Neural crest cell (in vitro differentiated cells): ENCODE data around the gene COL9A1. TPM values are rescaled to one million over a fixed set of nuclear protein-coding genes. Genes with fewer than 3 reads are reported as not detected.

Experiments used
- DNase-seq: peaks from one replicate; pipeline ENCODE4 v3.0.0; 2021; ENCODE audit warnings: low read depth, mixed read lengths, low spot score
- H3K27ac Mint-ChIP-seq: one replicate; pipeline ENCODE4 v1.8.0; 2021; ENCODE audit warnings: mild to moderate bottlenecking, mixed read lengths; ENCODE audit not compliant: unreplicated experiment
- H3K27me3 Mint-ChIP-seq: 2 replicates; pipeline ENCODE4 v1.8.0; 2021; ENCODE audit warnings: low read depth, mild to moderate bottlenecking, mixed read lengths
- H3K36me3 Mint-ChIP-seq: 2 replicates; pipeline ENCODE4 v1.8.0; 2021; ENCODE audit warnings: low read depth, mild to moderate bottlenecking, mixed read lengths
- H3K4me1 Mint-ChIP-seq: 2 replicates; pipeline ENCODE4 v1.8.0; 2021; ENCODE audit warnings: mixed read lengths
- H3K4me3 Mint-ChIP-seq: one replicate; pipeline ENCODE4 v1.8.0; 2021; ENCODE audit warnings: mild to moderate bottlenecking, mixed read lengths
- H3K9me3 Mint-ChIP-seq: 2 replicates; pipeline ENCODE4 v1.8.0; 2021; ENCODE audit warnings: mixed read lengths
- CTCF ChIP-seq: fragments of 200-600 bp; sonication (generic); conservative IDR thresholded peaks from 2 replicates; pipeline ENCODE4 v1.5.0; 2021; ENCODE audit warnings: antibody characterized with exemption, mild to moderate bottlenecking
- total RNA-seq: library from RNA; stranded (reverse); gene quantifications from 2 replicates; pipeline ENCODE4 v1.2.1, GENCODE V29; 2021

The COL9A1 gene
- total RNA-seq, 1 donor from 2014 or later, result 30.8 TPM

- DNase-seq, result no peak
- Mint-ChIP-seq H3K27ac (no peak overlapping the region), H3K9me3 (no peaks in the 10 kb centered on the region), H3K4me3 (no peak overlapping the region), H3K27me3 (peaks cover 4% of the 10 kb centered on the region), H3K4me1 (peaks cover 12% of the 10 kb centered on the region), H3K36me3 (no peaks in the 10 kb centered on the region)
- TF ChIP-seq CTCF, result no peak
Observed at GRCh38 chr6:70307008-70307407, 4.1 kb upstream of the COL9A1 start.

- peaks cover 7% of the 10 kb centered on the region for H3K27me3 Mint-ChIP-seq
- H3K4me1 Mint-ChIP-seq, result peaks cover 12% of the 10 kb centered on the region
- DNase-seq, result no peak
- no peak overlapping the region for H3K4me3 Mint-ChIP-seq
- no peaks in the 10 kb centered on the region for H3K36me3 Mint-ChIP-seq
- H3K9me3 Mint-ChIP-seq, result no peaks in the 10 kb centered on the region
- TF ChIP-seq CTCF, result no peak
- no peak overlapping the region for H3K27ac Mint-ChIP-seq
Observed at GRCh38 chr6:70304616-70305015, 1.7 kb upstream of the COL9A1 start.

- no peak for TF ChIP-seq CTCF
- H3K4me1 Mint-ChIP-seq, result peaks cover 8% of the 10 kb centered on the region
- peaks cover 19% of the 10 kb centered on the region for H3K27me3 Mint-ChIP-seq
- no peak overlapping the region for H3K27ac Mint-ChIP-seq
- DNase-seq, result no peak
- H3K4me3 Mint-ChIP-seq, result no peak overlapping the region
- H3K36me3 Mint-ChIP-seq, result no peaks in the 10 kb centered on the region
- no peaks in the 10 kb centered on the region for H3K9me3 Mint-ChIP-seq
Observed at GRCh38 chr6:70299456-70299855, 3.4 kb downstream of the COL9A1 start.

- Mint-ChIP-seq H3K4me1 (peaks cover 4% of the 10 kb centered on the region), H3K36me3 (no peaks in the 10 kb centered on the region), H3K27ac (no peak overlapping the region), H3K9me3 (no peaks in the 10 kb centered on the region), H3K4me3 (no peak overlapping the region), H3K27me3 (peaks cover 25% of the 10 kb centered on the region)
- no peak for DNase-seq
- TF ChIP-seq CTCF, result no peak
Observed at GRCh38 chr6:70298068-70298467, 4.8 kb downstream of the COL9A1 start.

GRCh38 chr6:70292193-70292592 lies 10.7 kb downstream of the COL9A1 start:
- Mint-ChIP-seq H3K4me1 (no peaks in the 10 kb centered on the region), H3K4me3 (no peak overlapping the region), H3K36me3 (no peaks in the 10 kb centered on the region), H3K27me3 (peaks cover 10% of the 10 kb centered on the region), H3K9me3 (no peaks in the 10 kb centered on the region), H3K27ac (no peak overlapping the region)
- TF ChIP-seq CTCF, result no peak
- DNase-seq, result no peak

- H3K36me3 Mint-ChIP-seq, result no peaks in the 10 kb centered on the region
- H3K27me3 Mint-ChIP-seq, result peaks cover 18% of the 10 kb centered on the region
- DNase-seq, result no peak
- H3K4me1 Mint-ChIP-seq, result no peaks in the 10 kb centered on the region
- peak; percentile 46 for TF ChIP-seq CTCF
- H3K4me3 Mint-ChIP-seq, result no peak overlapping the region
- H3K27ac Mint-ChIP-seq, result no peak overlapping the region
- no peaks in the 10 kb centered on the region for H3K9me3 Mint-ChIP-seq
Observed at GRCh38 chr6:70289299-70289698, 13.6 kb downstream of the COL9A1 start.
